HG02981 (cell line): ENCODE results near the gene PDCD1LG2.
"Not testable (repeated sequence)": the region's sequence is repeated elsewhere in the genome, so short reads cannot be mapped to it uniquely, and the experiment has no call there.

ENCODE experiments used
- ATAC-seq: cut with Tn5 transposase; IDR thresholded peaks from one replicate; pipeline ENCODE4 v1.9.1; 2021; ENCODE audit warnings: mild to moderate bottlenecking, moderate library complexity; ENCODE audit not compliant: unreplicated experiment

PDCD1LG2 gene

GRCh38 chr9:5510360-5510931 lies at the start of gene PDCD1LG2:
PDCD1LG2 (plus strand) TSS chr9:5510531; CDS start chr9:5522547, 12,016 bp downstream.
- ATAC-seq, result peak; percentile 77

DNA sequence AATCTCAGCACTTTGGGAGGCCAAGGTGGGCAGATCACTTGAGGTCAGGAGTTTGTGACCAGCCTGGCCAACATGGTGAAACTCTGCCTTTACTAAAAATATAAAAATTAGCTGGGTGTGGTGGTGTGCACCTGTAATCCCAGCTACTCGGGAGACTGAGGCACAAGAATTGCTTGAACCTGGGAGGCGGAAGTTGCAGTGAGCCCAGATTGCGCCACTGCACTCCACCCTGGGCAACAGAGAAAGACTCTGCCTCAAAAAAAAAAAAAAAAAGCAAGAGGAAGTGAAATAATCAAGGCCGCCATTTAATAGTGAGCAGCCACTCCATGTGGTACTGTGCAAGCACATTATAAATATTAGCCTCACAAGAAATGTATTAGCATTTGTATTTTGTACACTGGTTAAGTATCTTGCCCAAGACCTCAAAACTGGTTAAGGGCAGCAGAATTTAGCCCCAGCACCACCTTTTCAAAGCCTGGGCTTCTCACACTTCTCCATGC lies 45.5 kb upstream of the PDCD1LG2 start:
- not testable (repeated sequence) for ATAC-seq

DNA sequence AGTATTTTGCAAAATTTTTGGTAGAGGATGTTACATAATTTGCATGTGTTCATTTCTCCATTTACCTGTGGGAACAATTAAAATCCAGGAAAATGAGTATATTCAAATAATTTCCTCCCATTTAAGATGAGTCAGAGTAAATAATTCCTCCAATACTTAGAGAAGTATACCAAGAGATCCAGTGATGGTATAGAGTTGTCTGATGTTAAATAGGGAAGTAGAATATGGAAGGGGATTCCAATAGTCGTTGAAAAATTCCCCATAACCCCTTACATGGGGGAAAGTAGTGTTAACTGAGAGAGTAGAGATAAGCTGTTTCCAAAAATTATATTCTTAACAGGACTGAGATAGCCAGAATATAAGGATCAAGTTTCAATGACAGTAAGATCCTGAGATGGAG lies 44.3 kb upstream of the PDCD1LG2 start:
- ATAC-seq, result no peak

DNA sequence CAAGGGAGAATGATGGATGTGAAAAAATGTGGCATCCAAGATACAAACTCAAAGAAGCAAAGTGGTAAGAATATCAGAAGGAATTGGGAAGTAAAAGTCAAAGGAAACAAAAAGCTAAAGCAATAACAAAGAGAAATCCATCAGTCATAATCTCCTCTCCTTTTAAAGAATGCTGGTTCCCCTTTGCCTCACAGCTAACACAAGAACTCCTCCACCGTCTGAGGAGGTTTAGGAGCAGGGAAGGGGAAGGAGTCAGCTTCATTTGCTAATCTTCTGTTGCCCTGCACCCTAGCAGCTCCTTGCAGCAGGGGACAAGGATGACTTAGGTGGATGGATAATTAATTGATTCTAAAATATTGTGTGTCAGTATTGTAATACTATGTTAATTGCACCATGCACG lies 43.6 kb upstream of the PDCD1LG2 start:
- ATAC-seq, result no peak

GRCh38 chr9:5468850-5469249 lies 41.5 kb upstream of the PDCD1LG2 start:
- no peak for ATAC-seq

GRCh38 chr9:5470122-5470521 lies 40.2 kb upstream of the PDCD1LG2 start:
- ATAC-seq, result no peak

- ATAC-seq, result no peak
Measured at GRCh38 chr9:5470816-5471215, 39.5 kb upstream of the PDCD1LG2 start.

DNA sequence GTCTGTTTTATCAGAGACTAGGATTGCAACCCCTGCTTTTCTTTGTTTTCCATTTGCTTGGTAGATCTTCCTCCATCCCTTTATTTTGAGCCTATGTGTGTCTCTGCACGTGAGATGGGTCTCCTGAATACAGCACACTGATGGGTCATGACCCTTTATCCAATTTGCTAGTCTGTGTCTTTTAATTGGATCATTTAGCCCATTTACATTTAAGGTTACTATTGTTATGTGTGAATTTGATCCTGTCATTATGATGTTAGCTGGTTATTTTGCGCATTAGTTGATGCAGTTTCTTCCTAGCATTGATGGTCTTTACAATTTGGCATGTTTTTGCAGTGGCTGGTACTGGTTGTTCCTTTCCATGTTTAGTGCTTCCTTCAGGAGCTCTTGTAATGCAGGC lies 34.7 kb upstream of the PDCD1LG2 start:
- ATAC-seq, result not testable (repeated sequence)

- no peak for ATAC-seq
Measured at GRCh38 chr9:5478206-5478605, 32.1 kb upstream of the PDCD1LG2 start.

GRCh38 chr9:5479994-5480694 lies 30.2 kb upstream of the PDCD1LG2 start:
- peak; percentile 57 for ATAC-seq

GRCh38 chr9:5480919-5481318 lies 29.4 kb upstream of the PDCD1LG2 start:
- no peak for ATAC-seq

GRCh38 chr9:5481322-5482040 lies 28.9 kb upstream of the PDCD1LG2 start:
- no peak for ATAC-seq

DNA sequence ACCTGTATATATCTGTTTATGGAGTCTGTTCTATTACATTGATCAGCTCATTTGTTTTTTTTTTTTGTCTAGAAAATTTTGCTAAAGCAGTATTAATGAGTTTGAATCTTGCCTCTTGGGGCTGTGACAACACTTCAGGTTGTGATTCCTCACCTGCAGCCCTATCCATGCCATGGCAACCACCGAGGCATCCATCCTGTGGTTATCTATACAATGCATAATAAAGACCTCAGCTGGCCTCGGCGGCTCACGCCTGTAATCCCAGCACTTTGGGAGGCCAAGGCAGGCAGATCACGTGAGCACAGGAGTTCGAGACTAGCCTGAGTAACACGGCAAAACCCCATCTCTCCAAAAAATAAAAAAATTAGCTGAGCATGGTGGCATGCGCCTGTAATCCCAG lies 28.1 kb upstream of the PDCD1LG2 start:
- ATAC-seq, result no peak

DNA sequence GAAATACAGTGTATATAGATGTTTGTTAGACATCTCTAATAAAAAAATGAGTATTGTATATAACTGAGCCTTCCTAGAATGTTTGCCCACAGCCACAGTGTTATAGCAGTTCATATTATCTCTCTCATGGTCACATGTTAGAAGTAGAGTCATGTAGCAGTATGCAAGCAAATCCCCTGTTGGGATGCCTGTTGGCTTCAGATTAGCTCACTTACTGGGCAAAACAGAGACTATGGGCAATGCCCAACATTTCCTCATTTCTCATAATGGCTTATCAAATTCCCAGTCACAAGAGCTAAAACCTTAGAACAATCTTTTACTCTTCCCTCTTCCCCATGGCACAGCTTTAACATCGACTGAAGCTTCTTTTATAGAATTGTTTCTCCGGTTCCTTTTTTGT lies 27.0 kb upstream of the PDCD1LG2 start:
- ATAC-seq, result no peak

- no peak for ATAC-seq
Measured at GRCh38 chr9:5485378-5486085, 24.8 kb upstream of the PDCD1LG2 start.

- ATAC-seq, result no peak
Measured at GRCh38 chr9:5486988-5487387, 23.3 kb upstream of the PDCD1LG2 start.

DNA sequence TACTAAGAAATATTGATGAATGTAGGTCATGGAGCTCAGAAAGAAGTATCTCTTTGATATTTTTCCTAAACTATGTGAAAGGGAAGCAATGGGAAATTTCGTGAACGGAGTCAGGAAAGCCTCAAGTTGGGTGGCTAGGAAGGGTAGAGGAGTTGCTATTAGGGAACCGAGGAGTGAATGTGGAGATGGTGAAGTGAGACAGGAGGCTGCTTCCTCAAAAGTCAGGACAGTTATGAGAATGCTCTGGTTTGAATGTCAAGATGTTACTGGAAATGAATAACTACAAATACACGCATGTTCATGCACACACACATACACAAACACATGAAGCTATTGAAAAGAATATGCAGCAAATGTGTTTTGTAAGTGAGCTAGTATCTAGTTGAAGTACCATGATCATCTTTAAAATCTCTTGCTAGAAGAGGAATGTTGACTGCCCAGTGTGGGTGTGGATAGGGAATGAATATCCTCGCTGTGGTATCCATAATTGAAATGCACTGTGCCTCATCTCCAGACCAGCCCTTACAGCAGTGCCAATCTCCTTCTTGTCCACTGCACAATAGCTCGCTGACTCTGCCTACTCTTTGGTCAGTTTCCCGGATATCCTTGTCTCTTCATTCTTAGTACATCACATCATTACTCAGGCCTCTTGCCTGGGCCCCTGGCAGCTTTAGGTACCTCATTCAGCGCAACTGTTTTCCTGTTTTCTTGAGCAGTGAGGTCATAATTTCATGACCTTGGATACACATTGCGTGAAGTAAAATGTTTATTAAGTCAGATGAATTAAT lies 21.9 kb upstream of the PDCD1LG2 start:
- no peak for ATAC-seq

GRCh38 chr9:5489630-5490490 lies 20.5 kb upstream of the PDCD1LG2 start:
- ATAC-seq, result no peak

DNA sequence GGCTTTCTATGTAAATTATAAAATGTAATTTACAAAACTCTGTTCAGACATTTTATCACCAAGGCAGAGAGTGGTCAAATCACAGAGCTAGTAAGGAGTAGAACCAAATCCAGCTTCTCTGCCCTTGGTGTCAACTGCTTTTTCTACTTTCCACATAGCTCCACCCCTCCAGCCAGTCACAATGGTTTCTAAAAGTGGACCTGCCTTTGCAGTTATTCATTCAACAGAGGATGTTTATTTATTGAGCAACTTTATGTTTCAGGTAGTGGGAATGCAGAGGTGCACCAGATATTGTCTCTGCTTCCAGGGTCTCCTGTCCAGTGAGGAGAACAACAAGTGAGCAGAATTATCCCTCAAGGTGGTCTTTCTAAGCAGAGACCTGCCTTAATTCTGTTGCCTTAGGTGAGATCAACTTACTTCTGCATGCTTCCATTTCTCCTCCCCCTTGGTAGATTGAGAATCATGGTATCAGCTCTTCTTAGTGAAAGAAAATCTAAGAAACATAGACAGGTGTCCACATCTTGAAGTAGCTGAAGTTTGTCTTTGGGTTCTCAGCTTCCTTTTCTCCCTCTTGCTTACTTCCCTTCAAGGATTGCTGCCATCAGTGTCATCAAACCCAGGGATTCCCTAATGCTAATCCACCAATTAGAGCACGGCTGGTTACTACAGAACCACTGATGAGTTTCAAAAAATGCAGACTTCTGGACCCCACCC lies 17.2 kb upstream of the PDCD1LG2 start:
- ATAC-seq, result no peak
